Measurements from ENCODE around the gene MYO5B. TPM values are rescaled to one million over a fixed set of nuclear protein-coding genes. Genes with fewer than 3 reads are reported as not detected.

The MYO5B gene
- total and polyA plus RNA-seq, 7 experiments from 2014 or later, result 0.02 to 0.04 TPM; not detected in 5

DNA sequence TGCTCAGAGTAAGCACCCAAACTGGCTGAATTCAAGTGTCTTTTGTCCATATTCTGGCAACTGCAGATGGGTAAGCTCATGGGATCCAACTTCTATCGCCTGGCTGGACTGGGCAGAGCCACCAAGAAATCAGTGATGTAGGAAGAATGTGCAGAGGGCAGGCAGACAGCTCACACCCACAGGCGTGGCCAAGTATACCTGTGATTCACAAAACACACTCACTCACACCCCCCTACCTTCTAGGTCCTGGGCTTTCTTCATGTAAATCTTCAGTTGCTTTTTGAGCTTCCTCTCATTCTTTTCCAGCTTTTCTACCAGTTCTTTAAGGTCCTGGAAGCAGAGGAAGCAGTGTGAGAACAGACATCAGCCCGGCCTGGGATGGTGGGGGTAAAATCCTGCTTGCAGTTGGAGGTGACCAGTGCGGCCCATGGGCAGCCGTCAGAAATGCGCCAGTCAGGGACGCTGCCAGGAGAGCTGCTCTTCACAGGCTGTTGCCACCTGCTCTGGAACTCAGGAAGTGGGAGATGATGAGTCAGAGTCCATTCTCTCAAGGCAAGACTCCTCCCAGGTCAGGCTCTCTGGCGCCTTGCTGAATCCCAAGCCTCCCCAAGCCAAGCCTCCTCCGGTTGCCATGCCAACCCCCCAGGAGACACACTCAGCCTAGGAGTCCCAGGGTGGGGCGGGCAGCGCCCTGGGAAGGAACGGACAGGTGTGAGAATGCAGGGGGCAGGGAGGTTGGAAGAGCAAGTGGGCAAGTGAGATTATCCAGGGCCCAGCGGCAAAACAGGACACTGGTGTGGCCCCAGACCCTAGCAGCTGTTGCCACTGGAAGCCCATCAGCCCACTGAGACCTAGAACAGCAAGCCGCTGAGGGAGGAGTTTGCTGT, 345.4 kb downstream of the MYO5B start:
- no peaks in the 10 kb centered on the region for H3K36me3 ChIP-seq (ENCODE audit: control insufficient read depth in 2 of 3, insufficient read depth in 3 of 3, low read length in 3 of 3)
- DNase-seq, result no peak
- ChIA-PET CTCF (no interaction called here), POLR2A (no interaction called here)
- Mint-ChIP-seq H3K4me1 (peaks cover 0 to 5% (median 0%) of the 10 kb centered on the region in 7 donors), H3K4me3 (no peak overlapping the region), H3K36me3 (no peaks in the 10 kb centered on the region), H3K27ac (no peak overlapping the region), H3K27me3 (peaks cover 9 to 16% (median 12%) of the 10 kb centered on the region in 5 donors), H3K9me3 (no peaks in the 10 kb centered on the region)
- H3K4me1 ChIP-seq (ENCODE audit: control insufficient read depth in 2 of 2, insufficient read depth in 2 of 2, low read length in 2 of 2), result no peaks in the 10 kb centered on the region
- no peaks in the 10 kb centered on the region for H3K27me3 ChIP-seq (ENCODE audit: control insufficient read depth in 2 of 2, insufficient read depth in 2 of 2, low read length in 2 of 2)
- intact Hi-C loops (cut with micrococcal nuclease), result loop anchor here in 1 of 2 donors (10.0 kb wide), 2 partner anchors 105 to 1175 kb away; no protein-coding TSS in a partner anchor
- ATAC-seq, result peak; percentile 8
- no peak overlapping the region for H3K4me3 ChIP-seq (ENCODE audit: low read length)
- H3K27ac ChIP-seq (ENCODE audit: low read depth, low read length), result no peak overlapping the region
- no peaks in the 10 kb centered on the region for H3K9me3 ChIP-seq (ENCODE audit: control insufficient read depth in 2 of 3, low read length in 3 of 3)

GRCh38 chr18:49848115-49848514, 346.8 kb downstream of the MYO5B start:
- Histone ChIP-seq H3K36me3 (ENCODE audit: control insufficient read depth in 2 of 3, insufficient read depth in 3 of 3, low read length in 3 of 3) (no peaks in the 10 kb centered on the region), H3K4me1 (ENCODE audit: control insufficient read depth in 2 of 2, insufficient read depth in 2 of 2, low read length in 2 of 2) (no peaks in the 10 kb centered on the region), H3K27ac (ENCODE audit: low read depth, low read length) (no peak overlapping the region), H3K9me3 (ENCODE audit: control insufficient read depth in 2 of 3, low read length in 3 of 3) (no peaks in the 10 kb centered on the region), H3K4me3 (ENCODE audit: low read length) (no peak overlapping the region), H3K27me3 (ENCODE audit: control insufficient read depth in 2 of 2, insufficient read depth in 2 of 2, low read length in 2 of 2) (no peaks in the 10 kb centered on the region)
- Mint-ChIP-seq H3K27me3 (peaks cover 9 to 16% (median 12%) of the 10 kb centered on the region in 5 donors), H3K4me3 (no peak overlapping the region), H3K9me3 (no peaks in the 10 kb centered on the region), H3K36me3 (no peaks in the 10 kb centered on the region), H3K27ac (peak overlapping the region in 1 of 9 donors; percentile 7), H3K4me1 (peaks cover 0 to 5% (median 0%) of the 10 kb centered on the region in 7 donors)
- intact Hi-C loops (cut with micrococcal nuclease), result no loop called here
- ChIA-PET CTCF (no interaction called here), POLR2A (no interaction called here)
- no peak for DNase-seq
- no peak for ATAC-seq

DNA sequence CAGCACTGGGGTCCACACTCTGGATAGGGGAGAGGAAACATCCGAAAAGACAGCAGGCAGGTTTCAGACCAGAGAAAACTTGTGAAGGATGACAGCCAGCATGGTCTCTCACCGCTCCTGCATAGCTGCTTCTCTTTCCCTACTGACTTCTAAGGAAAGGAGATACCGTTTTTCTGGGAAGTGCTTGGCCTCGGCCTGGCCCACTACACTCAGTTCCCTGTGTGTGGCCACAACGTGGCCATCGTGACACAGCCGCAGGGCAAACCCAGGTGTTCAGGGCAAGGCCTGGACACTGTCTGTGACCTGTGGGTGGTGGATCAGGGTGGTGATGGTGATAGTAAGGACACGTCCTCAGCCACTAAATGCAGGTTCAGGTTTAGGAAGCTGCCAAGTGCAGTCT, 347.4 kb downstream of the MYO5B start:
- no peak overlapping the region for H3K27ac Mint-ChIP-seq
- no peak overlapping the region for H3K4me3 Mint-ChIP-seq
- DNase-seq (no peak), ATAC-seq (no peak)
- Histone ChIP-seq H3K4me1 (ENCODE audit: control insufficient read depth in 2 of 2, insufficient read depth in 2 of 2, low read length in 2 of 2) (no peaks in the 10 kb centered on the region), H3K27ac (ENCODE audit: low read depth, low read length) (no peak overlapping the region), H3K4me3 (ENCODE audit: low read length) (no peak overlapping the region), H3K27me3 (ENCODE audit: control insufficient read depth in 2 of 2, insufficient read depth in 2 of 2, low read length in 2 of 2) (no peaks in the 10 kb centered on the region), H3K36me3 (ENCODE audit: control insufficient read depth in 2 of 3, insufficient read depth in 3 of 3, low read length in 3 of 3) (no peaks in the 10 kb centered on the region), H3K9me3 (ENCODE audit: control insufficient read depth in 2 of 3, low read length in 3 of 3) (no peaks in the 10 kb centered on the region)
- no peaks in the 10 kb centered on the region for H3K9me3 Mint-ChIP-seq
- ChIA-PET POLR2A (no interaction called here), CTCF (no interaction called here)
- H3K27me3 Mint-ChIP-seq, result peaks cover 9 to 16% (median 12%) of the 10 kb centered on the region in 5 donors
- H3K36me3 Mint-ChIP-seq, result no peaks in the 10 kb centered on the region
- intact Hi-C loops (cut with micrococcal nuclease), result no loop called here
- peaks cover 0 to 6% (median 0%) of the 10 kb centered on the region in 7 donors for H3K4me1 Mint-ChIP-seq

DNA sequence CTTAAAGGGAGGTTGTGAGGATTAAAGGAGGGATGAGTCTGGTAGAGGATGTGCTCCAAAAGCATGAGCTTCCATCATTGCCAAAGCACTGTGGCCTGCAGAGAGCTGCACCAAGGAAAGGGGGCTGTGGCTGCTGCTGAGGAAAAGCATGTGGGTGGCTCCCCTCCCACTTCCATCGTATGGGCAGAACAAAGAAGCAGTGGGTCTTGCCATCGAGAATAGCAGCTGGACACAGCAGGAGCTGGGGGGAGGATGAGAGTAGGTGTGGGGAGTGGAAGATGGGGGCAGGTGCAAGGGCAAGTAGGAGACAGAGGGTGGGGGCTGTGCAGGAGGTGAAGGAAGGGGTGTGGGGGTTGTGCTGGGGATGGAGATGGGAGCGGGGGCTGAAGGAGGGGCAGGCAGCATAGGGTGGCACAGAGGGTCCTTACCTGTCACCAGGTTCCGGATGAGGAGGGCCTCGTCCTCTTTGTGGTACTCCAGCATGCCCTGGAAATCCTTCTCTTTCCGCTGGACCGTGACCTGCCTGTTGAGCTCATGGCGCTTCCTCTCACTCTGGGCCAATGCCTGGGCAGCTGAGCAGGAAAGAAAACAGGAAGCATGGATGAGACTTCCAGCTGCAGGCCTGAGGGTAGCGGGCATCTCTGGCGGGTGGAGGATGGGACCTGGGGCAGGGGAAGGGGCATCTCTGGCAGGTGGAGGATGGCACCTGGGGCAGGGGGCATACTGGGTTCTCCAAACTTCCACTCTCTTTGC, 348.1 kb downstream of the MYO5B start:
- Histone ChIP-seq H3K9me3 (ENCODE audit: control insufficient read depth in 2 of 3, low read length in 3 of 3) (no peaks in the 10 kb centered on the region), H3K4me3 (ENCODE audit: low read length) (no peak overlapping the region), H3K27ac (ENCODE audit: low read depth, low read length) (no peak overlapping the region), H3K4me1 (ENCODE audit: control insufficient read depth in 2 of 2, insufficient read depth in 2 of 2, low read length in 2 of 2) (no peaks in the 10 kb centered on the region), H3K36me3 (ENCODE audit: control insufficient read depth in 2 of 3, insufficient read depth in 3 of 3, low read length in 3 of 3) (no peaks in the 10 kb centered on the region), H3K27me3 (ENCODE audit: control insufficient read depth in 2 of 2, insufficient read depth in 2 of 2, low read length in 2 of 2) (no peaks in the 10 kb centered on the region)
- Mint-ChIP-seq H3K27me3 (peaks cover 9 to 16% (median 12%) of the 10 kb centered on the region in 5 donors), H3K27ac (no peak overlapping the region), H3K9me3 (no peaks in the 10 kb centered on the region), H3K36me3 (no peaks in the 10 kb centered on the region), H3K4me3 (no peak overlapping the region), H3K4me1 (peaks cover 0 to 6% (median 0%) of the 10 kb centered on the region in 7 donors)
- ATAC-seq (no peak), DNase-seq (no peak)
- POLR2A ChIA-PET, result interaction anchor here (0.6 kb wide), 1 partner anchor 22 kb away, joined by 3 read pairs; no protein-coding TSS in a partner anchor
- CTCF ChIA-PET, result interaction anchor here (0.6 kb wide), 1 partner anchor 27 kb away, joined by 4 read pairs; no protein-coding TSS in a partner anchor
- intact Hi-C loops (cut with micrococcal nuclease), result no loop called here

GRCh38 chr18:49846361-49846662, 348.6 kb downstream of the MYO5B start:
- H3K27me3 ChIP-seq (ENCODE audit: control insufficient read depth in 2 of 2, insufficient read depth in 2 of 2, low read length in 2 of 2), result no peaks in the 10 kb centered on the region
- no peak overlapping the region for H3K4me3 Mint-ChIP-seq
- H3K9me3 Mint-ChIP-seq, result no peaks in the 10 kb centered on the region
- ATAC-seq, result no peak
- POLR2A ChIA-PET, result interaction anchor here (0.6 kb wide), 1 partner anchor 21 kb away, joined by 3 read pairs; no protein-coding TSS in a partner anchor
- DNase-seq, result no peak
- H3K27ac ChIP-seq (ENCODE audit: low read depth, low read length), result no peak overlapping the region
- no peaks in the 10 kb centered on the region for H3K4me1 ChIP-seq (ENCODE audit: control insufficient read depth in 2 of 2, insufficient read depth in 2 of 2, low read length in 2 of 2)
- H3K36me3 ChIP-seq (ENCODE audit: control insufficient read depth in 2 of 3, insufficient read depth in 3 of 3, low read length in 3 of 3), result no peaks in the 10 kb centered on the region
- H3K36me3 Mint-ChIP-seq, result no peaks in the 10 kb centered on the region
- H3K9me3 ChIP-seq (ENCODE audit: control insufficient read depth in 2 of 3, low read length in 3 of 3), result no peaks in the 10 kb centered on the region
- intact Hi-C loops (cut with micrococcal nuclease), result no loop called here
- peaks cover 9 to 16% (median 12%) of the 10 kb centered on the region in 5 donors for H3K27me3 Mint-ChIP-seq
- H3K4me1 Mint-ChIP-seq, result peaks cover 0 to 6% (median 0%) of the 10 kb centered on the region in 7 donors
- CTCF ChIA-PET, result no interaction called here
- H3K4me3 ChIP-seq (ENCODE audit: low read length), result no peak overlapping the region
- no peak overlapping the region for H3K27ac Mint-ChIP-seq

DNA sequence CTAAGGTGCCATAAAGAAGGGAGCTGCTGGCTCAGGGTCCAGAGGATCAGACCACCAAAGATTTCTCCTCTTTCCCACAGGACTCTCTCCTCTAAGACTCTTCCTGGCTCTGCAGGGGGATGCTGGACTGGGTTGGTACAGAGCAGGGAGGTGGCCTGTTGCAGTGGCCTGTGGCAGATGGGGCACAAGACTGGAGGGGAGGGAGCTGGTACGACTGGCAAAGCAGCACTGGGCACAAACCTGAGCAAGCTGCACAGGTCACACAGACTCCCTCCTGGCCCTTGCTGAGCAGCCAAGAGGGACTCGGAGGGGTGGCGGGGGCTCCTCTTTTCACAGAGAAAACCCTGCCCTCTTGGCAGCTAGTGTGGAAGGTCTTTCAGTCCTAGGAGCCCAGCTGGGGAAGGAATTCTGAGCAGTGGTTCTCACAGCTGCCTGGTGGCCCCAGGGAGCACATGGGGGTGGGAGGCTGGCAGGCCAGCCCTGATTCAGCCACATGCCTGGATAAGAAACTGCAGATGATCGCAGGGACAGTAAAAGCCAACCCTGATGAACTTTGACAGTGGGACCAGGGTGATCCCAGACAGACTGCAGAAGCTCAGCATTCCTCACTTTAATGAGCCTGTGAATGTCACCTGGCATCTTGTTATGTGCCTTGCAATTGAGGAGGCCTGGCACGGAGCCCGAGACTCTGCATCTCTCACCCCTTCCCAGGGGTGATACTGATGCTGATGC, 349.2 kb downstream of the MYO5B start:
- Mint-ChIP-seq H3K4me1 (peaks cover 0 to 6% (median 0%) of the 10 kb centered on the region in 7 donors), H3K27me3 (peaks cover 8 to 16% (median 12%) of the 10 kb centered on the region in 5 donors), H3K27ac (no peak overlapping the region), H3K36me3 (no peaks in the 10 kb centered on the region), H3K4me3 (no peak overlapping the region), H3K9me3 (no peaks in the 10 kb centered on the region)
- no peak for DNase-seq
- Histone ChIP-seq H3K4me3 (ENCODE audit: low read length) (no peak overlapping the region), H3K9me3 (ENCODE audit: control insufficient read depth in 2 of 3, low read length in 3 of 3) (no peaks in the 10 kb centered on the region), H3K27me3 (ENCODE audit: control insufficient read depth in 2 of 2, insufficient read depth in 2 of 2, low read length in 2 of 2) (no peaks in the 10 kb centered on the region), H3K27ac (ENCODE audit: low read depth, low read length) (no peak overlapping the region), H3K4me1 (ENCODE audit: control insufficient read depth in 2 of 2, insufficient read depth in 2 of 2, low read length in 2 of 2) (no peaks in the 10 kb centered on the region), H3K36me3 (ENCODE audit: control insufficient read depth in 2 of 3, insufficient read depth in 3 of 3, low read length in 3 of 3) (no peaks in the 10 kb centered on the region)
- CTCF ChIA-PET, result no interaction called here
- intact Hi-C loops (cut with micrococcal nuclease), result no loop called here
- POLR2A ChIA-PET, result no interaction called here
- ATAC-seq, result no peak

Measured in naive thymus-derived CD4-positive, alpha-beta T cell (primary cell).